Ectodermal cell (in vitro differentiated cells): ENCODE results near the gene CTDSP2.
"Not testable (repeated sequence)": the region's sequence is repeated elsewhere in the genome, so short reads cannot be mapped to it uniquely, and the experiment has no call there.

Source experiments
- H3K27ac ChIP-seq: 2 replicates; pipeline ENCODE4 v1.7.0; 2013; ENCODE audit warnings: mild to moderate bottlenecking, low read depth, low read length; ENCODE audit not compliant: insufficient read depth, poor library complexity, severe bottlenecking
- H3K27me3 ChIP-seq: 2 replicates; pipeline ENCODE4 v1.7.0; 2013; ENCODE audit warnings: mild to moderate bottlenecking, low read length; ENCODE audit not compliant: insufficient read depth, control insufficient read depth, poor library complexity, severe bottlenecking
- H3K36me3 ChIP-seq: one replicate; pipeline ENCODE4 v1.7.0; 2013; ENCODE audit warnings: low read length; ENCODE audit not compliant: control insufficient read depth, insufficient read depth
- H3K4me1 ChIP-seq: one replicate; pipeline ENCODE4 v1.7.0; 2013; ENCODE audit warnings: low read length; ENCODE audit not compliant: control insufficient read depth, insufficient read depth
- H3K4me3 ChIP-seq: 2 replicates; pipeline ENCODE4 v1.7.0; 2013; ENCODE audit warnings: low read depth, low read length, control low read depth; ENCODE audit not compliant: insufficient read depth
- H3K9me3 ChIP-seq: 2 replicates; pipeline ENCODE4 v1.7.0; 2013; ENCODE audit warnings: mild to moderate bottlenecking, low read length, moderate library complexity; ENCODE audit not compliant: control insufficient read depth
- WGBS, 2 experiments: methylation state at CpG; one replicate each; pipeline ENCODE4 v1.1.7; 2013; ENCODE audit warnings: missing lambda C conversion rate in 2 of 2; 5-methylcytosine and 5-hydroxymethylcytosine counted together

CTDSP2 gene

DNA sequence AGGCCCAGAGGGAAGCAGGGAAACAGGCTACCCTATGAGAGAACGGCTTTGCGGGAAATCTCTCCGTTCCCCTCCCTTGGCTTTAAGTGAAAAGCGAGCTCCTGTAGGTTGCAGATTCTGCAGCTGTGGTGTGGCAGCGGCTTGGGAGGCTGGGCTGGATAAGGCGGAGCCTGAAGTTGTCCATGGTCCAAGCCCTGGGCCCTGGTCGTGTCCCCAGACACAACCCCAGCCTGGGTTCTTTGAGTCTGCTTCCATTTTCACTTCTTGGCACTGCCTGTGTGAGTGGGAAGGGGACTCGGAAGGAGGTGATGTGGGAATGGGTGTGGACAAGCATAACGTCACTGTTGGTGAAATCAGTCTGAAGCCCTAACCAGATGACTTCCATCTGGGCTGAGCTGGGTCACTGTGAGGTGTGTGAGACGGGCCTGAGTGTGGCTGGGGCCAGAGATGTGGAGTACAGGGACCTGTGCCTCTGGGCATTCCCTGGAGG is 43.0 kb upstream of the CTDSP2 start:
- Histone ChIP-seq H3K4me1 (peaks cover 32% of the 10 kb centered on the region), H3K4me3 (no peak overlapping the region), H3K9me3 (no peaks in the 10 kb centered on the region), H3K36me3 (no peaks in the 10 kb centered on the region), H3K27ac (no peak overlapping the region), H3K27me3 (no peaks in the 10 kb centered on the region)
- WGBS, 2 experiments = 63 to 65% methylated on average over 10 of the region's 10 CpGs

DNA sequence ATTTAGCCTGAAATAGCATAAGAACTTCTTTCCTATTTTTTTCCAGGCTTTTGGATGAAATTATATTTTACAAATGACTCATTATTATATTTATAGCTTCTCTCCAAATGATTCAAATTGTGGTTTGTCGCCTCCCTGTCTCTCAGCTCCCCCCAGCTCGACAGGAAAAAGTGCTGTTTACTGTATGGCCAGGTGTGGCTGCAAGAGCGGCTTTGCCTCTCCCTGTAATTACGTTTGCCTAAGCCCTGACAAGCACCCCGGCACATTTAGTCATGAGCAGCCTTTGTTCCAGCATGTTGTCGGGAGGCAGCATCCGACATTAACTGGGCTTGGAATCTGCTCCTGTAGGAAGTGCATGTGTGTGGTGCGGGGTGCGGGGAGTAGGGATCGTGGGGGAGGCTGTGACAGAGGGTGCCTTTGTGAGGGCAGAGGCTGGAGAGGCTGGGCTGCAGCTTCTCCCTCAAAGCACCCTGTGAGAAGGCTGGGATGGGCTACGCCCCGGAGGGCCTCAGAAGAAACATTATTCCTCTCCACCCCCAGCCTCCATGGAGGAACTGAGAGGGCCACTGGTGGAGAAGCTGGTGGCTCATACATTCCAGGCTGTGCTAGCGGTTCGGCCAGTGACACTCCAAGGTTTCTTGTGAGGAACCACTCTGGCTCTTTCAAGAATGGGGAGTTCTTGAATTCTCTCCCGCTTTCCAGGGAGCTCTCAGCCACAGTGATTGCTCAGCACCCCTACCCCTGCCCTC is 42.1 kb upstream of the CTDSP2 start:
- no peaks in the 10 kb centered on the region for H3K36me3 ChIP-seq
- peaks cover 24% of the 10 kb centered on the region for H3K4me1 ChIP-seq
- H3K4me3 ChIP-seq = no peak overlapping the region
- no peaks in the 10 kb centered on the region for H3K27me3 ChIP-seq
- 46 to 49% methylated on average over 15 of the region's 15 CpGs for WGBS, 2 experiments
- no peak overlapping the region for H3K27ac ChIP-seq
- H3K9me3 ChIP-seq = no peaks in the 10 kb centered on the region

DNA sequence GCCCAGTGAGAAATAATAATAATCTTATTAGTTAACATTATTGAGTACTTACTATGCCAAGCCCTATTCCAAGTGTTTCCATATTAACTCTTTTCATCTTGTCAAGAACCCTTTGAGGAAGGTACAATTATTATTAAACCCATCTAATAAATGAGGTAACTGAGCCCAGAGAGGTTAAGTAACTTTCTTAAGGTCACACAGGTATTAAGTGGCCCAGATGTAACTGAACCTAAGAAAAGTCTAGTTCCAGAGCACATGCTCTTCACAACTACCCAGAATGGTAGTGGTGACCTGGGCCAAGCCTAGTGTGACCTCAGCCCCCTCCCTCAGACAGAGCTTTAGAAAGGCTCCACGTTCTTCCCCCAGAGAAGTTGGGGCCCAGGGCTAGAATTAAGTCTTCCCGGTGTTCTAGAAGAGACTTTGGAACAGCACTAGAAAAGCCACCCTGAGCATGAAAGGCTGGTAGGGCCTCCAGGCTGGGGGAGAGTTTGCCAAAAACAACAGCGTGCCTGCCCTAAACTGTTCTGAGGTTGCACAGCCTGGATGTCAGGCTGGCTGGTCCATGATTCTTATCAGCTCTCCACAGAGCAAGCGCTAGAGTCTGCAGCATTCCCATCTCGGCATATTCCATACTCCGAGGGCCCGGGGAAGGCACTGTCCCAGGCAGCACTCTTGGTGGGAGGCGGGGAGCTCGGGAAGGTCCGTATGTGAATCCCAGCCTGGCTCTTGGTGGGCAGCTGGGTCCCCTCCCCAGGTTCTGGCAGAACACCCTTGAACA is 41.3 kb upstream of the CTDSP2 start:
- Histone ChIP-seq H3K27me3 (no peaks in the 10 kb centered on the region), H3K36me3 (no peaks in the 10 kb centered on the region), H3K4me1 (peaks cover 18% of the 10 kb centered on the region), H3K9me3 (no peaks in the 10 kb centered on the region), H3K27ac (no peak overlapping the region), H3K4me3 (no peak overlapping the region)
- 76 to 79% methylated on average over 10 of the region's 10 CpGs for WGBS, 2 experiments

GRCh38 chr12:57886964-57887363 is 40.4 kb upstream of the CTDSP2 start:
- WGBS, 2 experiments = 91 to 96% methylated on average over 4 of the region's 4 CpGs
- H3K4me1 ChIP-seq = peaks cover 18% of the 10 kb centered on the region
- H3K27me3 ChIP-seq, H3K9me3 ChIP-seq, H3K27ac ChIP-seq, H3K36me3 ChIP-seq, H3K4me3 ChIP-seq: not testable (repeated sequence)

- H3K27me3 ChIP-seq = no peaks in the 10 kb centered on the region
- no peaks in the 10 kb centered on the region for H3K36me3 ChIP-seq
- no peaks in the 10 kb centered on the region for H3K9me3 ChIP-seq
- no peak overlapping the region for H3K27ac ChIP-seq
- no peak overlapping the region for H3K4me3 ChIP-seq
- H3K4me1 ChIP-seq = peaks cover 18% of the 10 kb centered on the region
- 91 to 92% methylated on average over 2 of the region's 2 CpGs for WGBS, 2 experiments
Observed at GRCh38 chr12:57886542-57886941, 40.0 kb upstream of the CTDSP2 start.

GRCh38 chr12:57885207-57885606 is 38.7 kb upstream of the CTDSP2 start:
- no peaks in the 10 kb centered on the region for H3K27me3 ChIP-seq
- 88 to 90% methylated on average over 6 of the region's 6 CpGs for WGBS, 2 experiments
- peaks cover 18% of the 10 kb centered on the region for H3K4me1 ChIP-seq
- H3K9me3 ChIP-seq = no peaks in the 10 kb centered on the region
- no peaks in the 10 kb centered on the region for H3K36me3 ChIP-seq
- no peak overlapping the region for H3K4me3 ChIP-seq
- H3K27ac ChIP-seq = no peak overlapping the region

- Histone ChIP-seq H3K4me1 (peaks cover 8% of the 10 kb centered on the region), H3K4me3 (no peak overlapping the region), H3K9me3 (no peaks in the 10 kb centered on the region), H3K36me3 (no peaks in the 10 kb centered on the region), H3K27ac (no peak overlapping the region), H3K27me3 (no peaks in the 10 kb centered on the region)
Observed at GRCh38 chr12:57883700-57884099, 37.2 kb upstream of the CTDSP2 start.

DNA sequence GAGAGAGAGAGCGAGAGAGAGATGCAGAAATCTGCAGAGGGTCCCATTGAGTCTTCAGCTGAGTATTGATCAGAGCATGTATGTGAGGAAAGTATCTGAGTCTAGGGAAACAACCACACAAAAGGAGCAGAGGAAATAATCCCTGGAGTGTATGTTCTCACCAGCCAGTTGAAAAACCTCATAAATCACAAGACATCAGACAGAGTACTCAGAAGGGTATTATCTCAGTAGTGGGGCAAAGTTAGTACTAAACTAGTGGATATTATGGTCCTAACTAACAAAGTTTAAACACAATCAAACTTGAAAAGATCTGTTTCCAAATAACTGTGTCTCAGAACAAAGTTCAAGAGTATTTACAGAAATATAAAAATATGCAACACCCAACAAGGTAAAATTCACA is 36.5 kb upstream of the CTDSP2 start:
- H3K4me1 ChIP-seq = peaks cover 2% of the 10 kb centered on the region
- no peaks in the 10 kb centered on the region for H3K9me3 ChIP-seq
- no peak overlapping the region for H3K4me3 ChIP-seq
- H3K27me3 ChIP-seq = no peaks in the 10 kb centered on the region
- no peaks in the 10 kb centered on the region for H3K36me3 ChIP-seq
- 87 to 94% methylated on average over 1 of the region's 1 CpG for WGBS, 2 experiments
- no peak overlapping the region for H3K27ac ChIP-seq

- Histone ChIP-seq H3K4me1 (no peaks in the 10 kb centered on the region), H3K36me3 (no peaks in the 10 kb centered on the region), H3K4me3 (no peak overlapping the region), H3K27ac (no peak overlapping the region), H3K9me3 (no peaks in the 10 kb centered on the region), H3K27me3 (no peaks in the 10 kb centered on the region)
Observed at GRCh38 chr12:57882575-57882974, 36.0 kb upstream of the CTDSP2 start.

GRCh38 chr12:57881475-57881874 is 34.9 kb upstream of the CTDSP2 start:
- no peaks in the 10 kb centered on the region for H3K27me3 ChIP-seq
- H3K4me3 ChIP-seq = no peak overlapping the region
- H3K9me3 ChIP-seq = no peaks in the 10 kb centered on the region
- H3K27ac ChIP-seq = no peak overlapping the region
- no peaks in the 10 kb centered on the region for H3K4me1 ChIP-seq
- no peaks in the 10 kb centered on the region for H3K36me3 ChIP-seq
